HG03342 (cell line): ENCODE results near the gene TMEM208.

ENCODE experiments used
- ATAC-seq: cut with Tn5 transposase; IDR thresholded peaks from one replicate; pipeline ENCODE4 v1.9.1; 2021; ENCODE audit warnings: mild to moderate bottlenecking, moderate library complexity; ENCODE audit not compliant: unreplicated experiment

The TMEM208 gene

DNA sequence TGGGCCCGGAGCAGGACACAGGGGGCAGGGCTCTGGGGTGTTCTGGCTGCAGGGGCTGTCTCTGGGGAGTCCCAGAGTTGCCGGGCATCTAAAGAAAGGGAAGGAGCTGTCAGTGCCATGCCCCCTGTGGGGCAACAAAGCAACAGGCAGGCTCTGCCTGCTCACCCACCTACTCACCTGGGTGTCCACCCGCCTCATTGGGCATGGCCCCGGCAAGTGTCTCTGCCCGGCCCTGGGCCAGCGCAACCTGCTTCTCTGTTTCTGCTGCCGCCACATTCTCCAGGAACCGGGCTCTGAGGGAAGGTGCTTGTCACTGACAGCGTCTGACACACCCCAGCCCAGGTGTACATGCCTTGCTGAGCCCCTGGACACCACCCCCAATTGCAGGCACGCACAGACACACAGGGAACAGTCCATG, 7.3 kb downstream of the TMEM208 start:
- ATAC-seq: no peak

DNA sequence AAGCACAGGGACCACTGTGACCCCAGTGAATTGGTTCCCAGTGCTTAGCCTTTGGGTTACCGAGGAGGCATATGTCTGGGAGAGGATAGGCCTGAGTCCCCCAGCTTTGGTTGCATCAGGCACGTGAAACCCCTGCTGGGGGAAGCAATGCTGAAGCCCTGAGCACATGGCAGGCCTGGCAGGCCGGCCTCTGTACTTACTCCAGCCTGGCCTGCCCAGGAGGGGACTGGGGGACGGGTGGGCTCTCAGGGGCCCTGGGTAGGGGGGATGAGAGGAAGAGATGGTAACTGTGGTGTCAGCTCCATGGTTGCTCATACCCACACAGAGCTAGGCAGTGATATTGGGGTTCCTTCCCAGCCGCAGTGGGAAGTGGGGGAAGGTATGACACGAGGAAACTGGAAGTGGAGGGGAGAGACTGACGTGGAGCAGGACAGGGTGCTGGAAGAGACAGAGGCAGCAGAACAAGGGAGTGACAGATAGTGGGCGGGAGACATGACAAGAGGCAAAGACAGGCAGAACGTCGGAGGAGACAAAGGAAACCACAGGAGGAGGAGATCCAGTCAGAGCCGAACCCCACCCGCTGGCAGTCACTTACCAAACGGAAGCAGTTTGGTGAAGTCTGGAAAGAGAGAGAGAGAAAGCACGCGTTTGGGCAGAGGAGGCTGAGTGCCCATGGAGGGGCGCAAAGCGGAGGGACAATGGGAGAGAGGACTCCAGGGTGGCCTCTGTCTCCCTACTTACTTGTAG, 9.1 kb downstream of the TMEM208 start:
- no peak for ATAC-seq

DNA sequence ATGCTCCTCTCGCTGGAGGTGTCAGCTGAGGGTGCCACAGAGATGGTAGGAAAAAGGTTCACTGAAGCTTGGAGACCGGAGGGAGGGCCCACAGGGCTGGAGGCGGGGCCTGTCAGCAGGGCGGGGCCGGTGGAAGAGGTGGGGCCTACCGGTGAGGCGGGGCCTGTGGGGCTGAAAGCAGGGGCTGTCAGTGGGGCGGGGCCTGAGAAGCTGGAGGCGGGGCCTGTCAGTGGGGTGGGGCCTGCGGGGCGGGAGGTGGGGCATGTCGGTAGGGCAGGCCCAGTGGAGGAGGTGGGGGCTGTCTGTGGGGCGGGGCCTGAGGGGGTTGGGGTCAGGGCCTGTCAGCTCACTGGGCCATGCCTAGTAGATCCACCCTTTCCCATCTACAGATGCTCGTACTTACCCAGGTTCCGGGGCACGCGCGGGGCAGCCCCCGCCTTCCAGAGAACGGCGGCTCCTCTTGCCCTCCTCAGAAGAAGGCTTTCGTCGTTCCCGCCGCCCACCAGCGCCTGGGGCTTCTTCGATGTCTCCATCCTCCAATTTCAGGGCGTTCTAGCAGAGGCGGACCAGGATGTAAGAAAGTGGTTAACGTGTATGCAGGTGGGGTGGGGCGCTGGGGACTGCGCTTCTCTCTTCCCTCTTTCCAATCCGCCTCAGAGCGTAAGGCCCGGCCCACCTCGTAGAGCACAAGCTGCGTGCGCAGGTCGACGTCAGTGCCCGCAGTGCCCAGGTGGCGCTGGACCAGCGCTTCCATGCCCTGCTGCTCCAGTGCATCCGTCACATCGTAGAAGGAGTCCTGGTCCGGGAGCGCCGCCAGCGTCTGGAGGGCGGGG, 9.8 kb downstream of the TMEM208 start:
- no peak for ATAC-seq

DNA sequence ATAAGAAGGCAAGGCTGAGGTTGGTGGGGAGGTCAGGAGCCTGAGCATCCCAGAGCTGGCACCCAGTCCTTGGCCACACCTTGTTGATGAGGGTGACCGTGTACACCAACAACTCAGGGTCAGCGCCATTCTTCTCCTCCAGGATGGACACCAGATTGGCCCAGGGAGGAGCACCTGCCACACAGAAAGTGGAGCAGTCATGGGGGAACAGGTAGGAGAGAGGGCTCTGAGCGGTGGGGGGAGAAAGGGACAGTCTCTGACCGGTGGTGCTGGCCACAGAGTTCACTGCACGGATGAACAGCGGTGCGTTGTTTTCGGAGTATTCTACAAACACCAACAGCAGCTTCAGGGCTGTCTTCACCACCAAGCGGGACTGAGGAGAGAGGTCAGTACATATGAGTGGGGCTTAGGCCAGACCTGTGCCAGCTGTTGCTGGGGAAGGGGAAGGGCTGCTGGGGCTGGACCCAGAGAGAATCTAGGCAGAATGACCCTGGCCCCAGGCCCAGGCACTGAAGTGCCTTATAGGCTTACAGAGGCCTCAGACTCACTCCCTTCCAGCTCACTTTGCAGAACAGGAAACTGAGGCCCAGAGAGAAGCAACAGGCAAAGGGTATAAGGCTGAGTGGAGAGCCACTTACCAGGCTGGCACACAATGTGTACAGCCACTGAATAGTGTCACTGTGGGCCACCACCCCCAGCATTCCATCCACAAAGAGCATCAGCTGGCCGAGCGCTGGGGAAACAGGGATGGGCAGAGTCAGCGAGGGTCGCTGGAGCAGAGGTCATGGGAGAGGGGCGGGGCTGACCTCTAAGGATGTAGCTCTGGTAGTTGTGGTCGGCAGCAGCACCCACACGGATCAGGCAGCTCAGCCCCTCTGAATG, 10.7 kb downstream of the TMEM208 start:
- no peak for ATAC-seq

DNA sequence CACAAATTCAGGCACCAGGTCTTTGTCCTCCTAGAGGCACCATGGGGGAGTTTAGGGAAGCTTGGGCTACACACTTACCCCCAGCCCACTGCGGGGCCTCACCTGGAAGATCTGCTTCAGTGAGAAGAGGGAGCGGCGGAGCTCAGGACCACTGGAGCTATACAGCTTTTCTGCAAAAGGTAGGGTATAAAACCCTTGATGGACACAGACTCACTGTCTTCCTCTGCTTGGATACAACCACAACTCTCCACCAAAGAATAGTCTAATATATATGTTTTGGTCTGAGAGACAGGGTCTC, 11.3 kb downstream of the TMEM208 start:
- ATAC-seq: no peak

DNA sequence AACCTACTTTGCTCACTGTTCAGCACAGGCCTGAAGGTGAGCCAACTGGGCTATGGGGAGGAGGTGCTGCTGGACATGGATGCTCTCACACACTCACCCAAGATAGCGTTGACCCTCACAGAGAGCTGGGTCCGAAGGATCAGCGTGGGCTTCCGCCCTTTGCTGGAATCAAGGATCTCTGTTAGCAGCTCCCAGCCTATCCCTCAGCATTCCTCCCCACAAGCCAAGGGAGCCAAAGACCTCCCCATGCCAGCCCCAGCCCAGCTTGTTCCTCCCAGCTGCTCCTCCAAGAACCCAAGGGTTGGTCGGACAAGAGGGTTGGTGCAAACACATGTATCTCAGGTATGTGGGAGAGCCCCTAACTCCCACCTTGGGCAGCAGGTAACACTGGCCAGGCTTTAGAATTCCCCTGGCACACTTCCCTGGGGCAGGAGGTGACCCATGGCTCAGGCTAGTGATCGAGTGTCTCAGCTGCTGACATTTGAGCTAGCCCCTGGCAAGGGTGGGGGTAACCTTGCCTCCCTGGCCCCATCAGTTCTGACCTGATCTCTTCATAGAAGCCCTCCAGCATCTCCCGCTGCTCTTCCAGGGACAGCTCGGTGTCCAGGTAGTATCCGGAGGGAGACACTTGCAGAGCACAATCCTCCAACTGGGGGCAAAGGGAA, 12.0 kb downstream of the TMEM208 start:
- no peak for ATAC-seq

DNA sequence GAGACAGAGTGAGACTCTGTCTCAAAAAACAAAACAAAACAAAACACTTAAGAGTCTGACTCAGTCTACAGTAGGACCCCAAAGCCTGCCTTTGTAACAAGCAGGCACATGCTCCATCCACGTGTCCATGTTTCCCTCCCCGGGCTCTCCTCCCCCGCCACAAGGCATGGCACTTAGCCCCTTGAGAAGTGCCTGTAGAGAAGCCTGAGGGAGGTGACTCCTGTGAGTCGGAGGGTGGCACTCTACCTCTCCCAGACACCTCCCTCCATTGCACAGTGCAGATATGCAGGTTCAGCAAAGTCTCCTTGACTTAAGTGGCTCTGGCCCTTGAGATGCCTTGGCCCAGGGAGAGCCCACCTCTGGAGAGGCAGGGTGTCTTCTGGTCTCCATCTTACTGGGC, 13.6 kb downstream of the TMEM208 start:
- ATAC-seq: no peak

DNA sequence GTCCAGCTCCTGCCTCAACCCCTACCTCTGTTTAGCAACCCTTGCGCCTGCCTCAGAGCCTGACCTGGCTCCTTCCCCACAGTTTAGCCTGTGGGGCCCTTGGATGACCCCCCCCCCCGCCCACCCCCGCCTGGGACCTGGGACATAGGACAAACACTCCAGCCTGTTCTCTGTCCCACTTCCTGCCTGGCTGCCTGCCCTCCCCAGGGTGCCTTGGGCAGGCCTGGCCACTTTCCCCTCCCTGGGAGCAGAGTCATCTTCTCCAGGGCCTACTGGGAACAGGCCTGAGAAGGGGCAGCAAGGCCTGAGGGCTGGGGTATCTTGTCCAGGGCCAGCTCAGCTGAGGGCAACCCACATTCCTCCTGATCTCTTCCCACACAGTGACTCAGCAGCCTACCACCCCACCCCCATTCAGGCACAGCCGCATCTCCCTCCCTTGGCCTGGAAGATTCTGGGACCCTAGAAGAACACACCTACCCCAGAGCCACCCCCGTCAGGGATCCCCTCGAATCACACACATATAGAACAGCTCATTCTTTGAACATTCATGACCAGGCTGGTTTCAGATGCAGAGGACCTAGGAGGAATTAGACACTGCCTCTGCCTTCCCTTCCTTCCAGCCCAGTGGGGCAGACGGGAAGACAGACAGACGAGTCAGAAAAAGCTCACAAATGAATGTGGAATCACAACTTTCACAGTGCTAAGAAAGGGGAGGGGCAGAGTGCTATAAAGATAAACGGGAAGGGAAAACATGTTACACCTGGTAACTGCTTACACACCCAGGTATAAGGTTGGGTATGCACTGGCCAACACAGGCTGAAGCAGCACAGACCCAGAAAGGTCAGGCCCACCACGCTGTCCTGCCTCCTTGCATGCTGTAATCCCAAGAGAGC, 14.3 kb downstream of the TMEM208 start:
- ATAC-seq: no peak

DNA sequence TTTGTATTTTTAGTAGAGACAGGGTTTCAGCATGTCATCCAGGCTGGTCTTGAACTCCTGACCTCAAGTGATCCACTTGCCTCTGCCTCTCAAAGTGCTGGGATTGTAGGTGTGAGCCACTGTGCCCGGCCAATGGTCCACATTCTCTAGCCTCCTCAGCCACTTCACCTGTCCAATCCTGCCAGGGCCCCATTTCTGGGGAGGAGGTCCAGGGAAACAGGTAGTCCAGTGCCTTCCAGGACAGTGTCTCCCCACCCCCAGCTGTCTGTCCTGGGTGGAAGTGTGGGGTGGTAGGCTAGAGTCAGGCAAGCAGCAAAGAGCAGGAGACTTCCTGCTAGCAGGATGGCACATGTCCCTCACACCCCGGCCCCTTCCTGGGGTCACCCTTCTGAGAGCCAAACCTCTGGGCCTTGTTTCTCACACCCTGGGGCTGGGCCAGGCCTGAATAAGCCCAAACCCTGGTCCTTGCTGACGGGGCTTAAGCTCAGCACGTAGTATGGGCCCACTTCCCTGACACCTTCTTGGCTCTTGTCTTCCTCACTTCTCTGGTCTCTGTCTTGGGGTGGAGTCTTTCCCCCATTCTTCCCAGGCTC, 15.3 kb downstream of the TMEM208 start:
- no peak for ATAC-seq

DNA sequence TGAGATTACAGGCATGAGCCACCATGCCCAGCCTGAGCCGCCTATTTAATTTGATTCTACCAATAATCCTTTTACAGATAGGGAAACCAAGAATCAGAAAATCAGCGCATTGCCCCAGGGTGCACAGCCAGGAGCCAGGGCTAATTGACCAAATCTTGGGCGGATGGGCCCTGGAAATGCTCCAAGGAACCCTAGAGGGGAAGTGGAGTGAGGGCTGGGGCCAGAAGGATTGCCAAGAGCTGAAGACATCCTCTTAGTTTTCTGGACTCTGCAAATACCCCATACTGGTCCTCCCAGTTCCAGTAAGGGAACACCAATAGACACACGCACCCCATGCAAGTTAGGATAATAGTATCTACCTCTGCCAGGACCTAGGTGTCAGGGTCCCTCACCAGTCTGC, 16.6 kb downstream of the TMEM208 start:
- ATAC-seq: no peak

DNA sequence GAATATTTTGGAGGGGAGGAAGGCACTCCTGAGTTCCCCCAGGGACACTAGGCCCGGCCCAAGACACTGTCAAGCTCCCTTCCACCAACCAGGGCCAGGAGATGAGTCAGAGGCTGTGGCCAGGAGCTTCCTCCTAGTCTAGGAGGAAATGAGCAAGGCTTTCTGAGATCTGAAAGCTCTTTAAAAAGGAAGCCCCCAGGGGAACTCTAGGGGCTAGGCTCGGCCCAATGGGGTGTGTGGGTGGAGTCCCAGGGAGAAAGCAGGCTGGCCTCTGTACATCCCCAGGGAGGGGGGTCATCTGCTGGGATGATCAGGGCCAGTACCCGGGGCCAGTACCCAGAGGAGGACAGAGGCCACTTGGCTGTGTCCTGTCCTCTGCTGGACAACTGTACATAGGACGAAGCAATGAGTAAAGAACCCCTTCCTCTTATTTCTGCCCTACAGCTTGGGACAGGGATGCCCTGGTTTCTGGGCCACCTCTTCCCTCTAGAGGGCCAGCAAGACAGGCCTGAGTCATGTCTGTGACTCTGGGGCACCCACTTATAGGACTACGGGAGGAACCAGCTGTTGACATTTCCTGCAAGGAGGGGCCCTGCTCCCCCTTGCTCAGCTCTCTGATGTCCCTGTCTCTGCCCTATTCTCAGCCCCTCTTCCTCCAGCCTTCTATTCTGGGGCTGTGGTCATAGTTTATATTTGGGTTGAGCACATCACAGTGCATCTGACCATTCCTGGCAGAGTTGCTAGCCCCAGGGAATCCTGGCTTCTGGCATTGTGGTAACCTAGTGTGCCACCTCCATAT, 17.7 kb downstream of the TMEM208 start:
- ATAC-seq: peak; percentile 64

DNA sequence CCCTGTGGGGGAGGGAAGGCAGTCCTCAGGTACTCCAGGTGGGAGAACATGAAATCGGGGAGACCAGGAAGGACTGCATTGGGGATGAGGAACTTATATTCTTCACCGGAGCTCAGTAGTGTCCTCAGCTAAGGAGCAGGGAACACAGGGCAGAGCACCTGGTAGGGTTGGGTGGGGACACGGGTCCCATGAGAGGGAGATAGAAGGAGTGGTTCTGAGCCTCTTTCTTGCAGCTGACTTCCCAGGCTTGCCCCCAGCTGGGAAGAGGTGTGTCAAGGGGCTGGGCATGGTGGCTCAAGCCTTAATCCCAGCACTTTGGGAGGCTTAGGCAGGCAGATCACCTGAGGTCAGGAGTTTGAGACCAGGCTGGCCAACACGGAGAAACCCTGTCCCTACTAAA, 18.3 kb downstream of the TMEM208 start:
- no peak for ATAC-seq

DNA sequence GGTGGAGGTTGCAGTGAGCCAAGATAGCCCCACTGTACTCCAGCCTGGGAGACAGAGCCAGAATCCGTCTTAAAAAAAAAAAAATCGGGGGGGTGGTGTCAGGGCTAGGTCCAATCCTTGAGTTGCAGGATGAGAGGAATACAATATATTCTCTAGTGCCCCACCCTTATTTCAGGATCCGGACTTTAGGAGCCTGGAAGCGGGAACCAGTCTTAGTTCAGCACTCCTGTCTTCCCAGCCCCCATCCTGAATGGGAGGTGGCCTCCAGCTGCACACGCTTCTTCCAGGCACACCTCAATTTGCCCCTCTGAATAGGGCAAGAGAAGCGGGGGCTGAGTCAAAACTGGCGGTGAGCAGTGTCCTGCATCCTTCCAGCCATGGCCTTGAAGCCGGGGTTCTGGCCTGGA, 18.7 kb downstream of the TMEM208 start:
- ATAC-seq: no peak

DNA sequence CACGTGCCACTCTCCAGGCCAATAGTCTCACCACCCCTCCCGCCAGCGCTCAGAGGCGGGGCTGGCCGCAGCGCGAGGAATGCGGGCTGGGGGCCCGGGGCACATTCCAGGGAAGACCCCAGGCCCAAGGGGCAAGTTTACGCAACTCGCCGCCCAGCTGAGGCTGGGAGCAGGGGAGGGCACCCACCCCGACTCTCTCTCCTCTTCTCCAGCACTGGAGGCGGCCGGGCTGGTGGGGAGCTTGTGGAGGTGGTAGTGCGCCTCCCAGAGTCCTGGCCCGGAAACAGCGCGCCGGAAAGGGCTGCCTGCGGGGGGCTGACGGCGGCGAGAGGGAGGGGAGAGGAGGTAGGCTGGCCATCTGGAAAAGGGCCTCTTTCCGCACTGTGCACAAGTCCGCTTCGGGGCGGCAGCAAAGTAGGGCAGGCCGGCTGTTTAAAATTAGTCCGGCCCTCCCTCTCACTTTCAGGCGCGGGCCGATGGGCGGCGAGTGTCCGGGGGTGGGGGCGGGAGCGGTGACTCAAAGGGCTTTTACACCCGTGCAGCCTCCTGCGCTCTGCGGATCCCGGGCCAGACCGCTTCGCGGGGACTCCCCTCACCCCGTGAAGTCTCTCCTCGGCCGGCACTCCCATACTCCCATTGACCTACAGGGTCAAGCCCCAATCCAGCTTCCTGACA, 19.3 kb downstream of the TMEM208 start:
- no peak for ATAC-seq

DNA sequence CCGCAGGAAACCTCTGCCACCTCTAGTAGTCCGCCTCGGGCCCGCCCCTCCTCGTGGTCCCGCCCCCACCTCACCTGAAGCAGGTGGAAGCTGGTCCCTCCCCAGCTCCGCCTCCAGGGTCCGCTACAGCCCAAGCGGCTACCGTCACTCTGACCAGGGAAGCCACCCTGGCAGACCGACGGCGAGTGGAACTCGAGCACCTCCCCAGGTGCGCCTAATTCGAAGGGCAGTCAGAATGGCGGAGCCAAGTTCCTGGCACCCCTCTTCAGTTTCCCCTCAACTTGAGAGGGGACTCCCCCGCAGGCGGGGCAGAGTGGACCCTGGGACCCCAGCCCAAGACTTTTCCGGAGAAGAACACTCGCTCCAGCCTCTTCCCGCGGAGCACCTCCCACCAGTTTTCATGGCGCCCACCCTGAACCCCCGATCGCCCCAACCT, 19.8 kb downstream of the TMEM208 start:
- no peak for ATAC-seq

DNA sequence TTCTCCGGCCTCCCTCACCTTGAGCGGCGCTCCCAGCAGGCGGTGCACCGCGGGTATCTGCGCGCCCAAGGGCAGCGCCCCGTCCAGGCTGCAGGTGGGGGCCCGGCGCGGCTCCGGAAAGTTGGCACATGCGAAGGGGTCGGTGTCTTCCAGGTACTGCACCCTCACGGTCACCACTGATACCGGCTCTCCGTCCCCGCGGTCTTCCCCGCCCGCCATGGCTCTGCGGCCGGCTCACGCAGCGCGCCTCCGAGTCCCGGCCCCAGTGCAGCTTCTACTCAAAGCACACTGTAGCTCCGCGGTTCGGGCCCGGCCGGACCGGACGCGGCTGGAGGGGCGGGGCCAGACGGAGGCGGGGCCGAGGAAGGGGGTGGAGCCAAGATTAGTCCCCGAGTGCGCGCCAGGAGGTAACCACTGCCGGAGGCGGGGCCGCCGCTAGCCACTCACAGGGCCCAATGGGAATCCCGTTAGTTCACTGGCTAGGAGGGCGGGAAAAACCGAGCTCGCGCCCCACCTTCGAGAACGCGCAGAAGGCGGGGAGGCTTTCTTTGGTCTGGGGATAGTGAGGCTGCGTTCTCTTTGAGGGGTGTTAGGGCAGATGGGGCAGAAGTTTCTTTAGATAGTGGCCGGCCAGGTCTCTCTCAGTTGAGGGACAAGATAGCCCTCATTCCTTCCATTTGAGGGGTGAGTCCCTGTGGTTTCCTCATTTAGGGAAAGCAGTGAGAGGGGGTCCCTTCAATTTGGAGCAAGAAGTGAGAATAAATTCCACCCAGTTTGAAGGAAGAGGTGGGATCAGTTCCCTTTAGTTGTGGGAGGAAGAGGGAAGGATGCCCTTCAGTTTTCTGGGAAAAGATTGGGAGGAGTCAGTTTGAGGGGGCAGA, 20.5 kb downstream of the TMEM208 start, which contains the start of gene FHOD1:
Gene FHOD1 (minus strand): TSS at position 290 of the 881 bp plus-strand sequence. CDS start 71 bp downstream, at position 219.
- ATAC-seq: peak; percentile 44

DNA sequence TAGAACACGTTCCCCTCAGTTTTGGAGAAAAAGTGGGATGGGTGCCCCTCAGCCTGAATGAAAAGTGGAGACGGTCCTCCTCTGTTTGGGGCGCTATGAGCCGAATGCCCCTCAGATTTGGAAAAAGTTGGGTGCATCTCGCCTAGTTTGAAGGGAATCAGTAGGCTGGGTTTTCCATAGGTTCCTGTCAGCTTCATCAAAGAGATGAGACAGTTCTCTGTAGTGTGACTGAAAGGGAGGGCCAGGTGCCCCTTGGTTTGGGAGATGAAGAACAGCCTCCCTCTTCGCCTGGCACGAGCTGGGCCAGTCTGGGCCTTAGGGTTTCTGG, 21.1 kb downstream of the TMEM208 start:
- no peak for ATAC-seq
